HG02610 (cell line): ENCODE measurements around the gene EXOSC7.

Experiments used
- ATAC-seq: cut with Tn5 transposase; IDR thresholded peaks from one replicate; pipeline ENCODE4 v1.9.1; 2021; ENCODE audit warnings: mild to moderate bottlenecking, moderate library complexity; ENCODE audit not compliant: unreplicated experiment

The EXOSC7 gene

DNA sequence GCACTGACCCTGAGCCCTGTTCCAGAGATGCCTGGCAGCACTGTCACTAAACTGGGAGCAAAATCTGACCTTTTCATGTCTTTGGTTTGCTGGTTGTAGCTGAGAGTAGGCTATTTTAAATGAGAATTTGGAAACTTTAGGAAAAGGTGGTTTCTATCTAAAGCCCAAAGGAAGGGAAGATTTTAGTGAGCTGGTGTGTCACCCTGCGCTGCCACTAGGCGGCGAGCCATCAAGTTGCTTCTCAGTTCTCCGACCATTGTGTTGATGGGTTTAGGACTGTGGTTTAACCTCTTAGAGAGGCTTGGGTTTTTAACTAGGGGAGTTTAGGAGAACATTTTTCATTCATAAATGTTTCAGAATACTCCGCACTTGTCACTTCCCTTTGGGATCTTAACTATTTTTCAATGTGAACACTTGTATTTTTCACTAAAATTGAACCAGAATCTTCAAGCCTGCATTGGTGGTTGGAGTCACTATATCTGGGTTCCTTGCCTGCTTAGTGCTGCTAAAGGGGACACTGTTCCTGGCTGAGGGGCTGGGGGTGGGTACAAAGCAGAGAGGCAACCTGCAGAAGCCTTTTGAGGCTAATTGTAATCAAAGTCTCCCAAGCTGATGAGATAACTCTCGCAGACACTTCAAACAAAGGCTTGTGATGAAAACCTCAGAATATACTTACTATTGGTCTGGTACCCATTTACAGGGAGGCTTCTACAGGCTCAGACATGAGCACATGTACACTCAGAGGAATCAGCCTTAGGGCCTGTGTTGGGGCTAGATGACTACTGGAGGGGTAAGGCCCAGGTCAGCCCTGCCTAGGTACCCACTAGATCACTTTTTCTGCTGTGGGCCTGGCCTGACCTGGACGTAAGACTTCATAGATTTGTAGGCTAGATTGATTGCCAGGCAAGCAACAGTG is 16.8 kb downstream of the EXOSC7 start:
- no peak for ATAC-seq

DNA sequence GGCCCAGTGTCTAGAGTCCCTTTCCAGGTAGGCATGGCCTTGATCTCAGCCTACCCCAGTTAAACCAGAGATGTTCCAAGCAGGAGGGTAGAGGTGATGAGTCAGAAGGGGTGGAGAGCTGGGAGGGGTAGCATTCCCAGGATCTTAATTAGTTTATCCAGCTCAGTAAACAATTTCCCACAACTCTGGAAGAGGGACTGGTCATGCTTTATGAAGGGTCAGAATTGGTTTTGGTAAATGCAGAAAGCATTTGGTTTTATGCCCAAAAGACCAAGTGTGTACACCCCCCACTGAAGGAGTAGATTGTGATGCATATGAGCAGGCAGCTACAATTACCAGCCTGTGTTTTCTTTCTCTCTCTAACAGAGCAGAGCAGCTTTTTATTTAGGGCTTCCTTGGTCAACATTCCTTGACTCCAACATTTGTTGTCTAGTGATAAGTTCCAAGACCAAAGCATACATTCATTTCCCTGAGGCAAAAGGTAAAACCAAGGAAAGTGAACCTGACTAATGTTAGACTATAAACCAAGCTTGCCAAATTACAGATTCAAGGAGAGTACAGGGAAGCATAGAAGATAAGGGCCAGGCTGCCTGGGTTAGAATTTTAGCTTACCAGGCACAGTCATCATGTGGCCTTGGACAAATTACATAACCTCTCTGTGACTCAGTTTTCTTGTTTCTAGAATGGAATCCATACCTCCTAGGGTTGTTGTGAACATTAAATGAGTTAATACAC is 17.6 kb downstream of the EXOSC7 start:
- no peak for ATAC-seq

DNA sequence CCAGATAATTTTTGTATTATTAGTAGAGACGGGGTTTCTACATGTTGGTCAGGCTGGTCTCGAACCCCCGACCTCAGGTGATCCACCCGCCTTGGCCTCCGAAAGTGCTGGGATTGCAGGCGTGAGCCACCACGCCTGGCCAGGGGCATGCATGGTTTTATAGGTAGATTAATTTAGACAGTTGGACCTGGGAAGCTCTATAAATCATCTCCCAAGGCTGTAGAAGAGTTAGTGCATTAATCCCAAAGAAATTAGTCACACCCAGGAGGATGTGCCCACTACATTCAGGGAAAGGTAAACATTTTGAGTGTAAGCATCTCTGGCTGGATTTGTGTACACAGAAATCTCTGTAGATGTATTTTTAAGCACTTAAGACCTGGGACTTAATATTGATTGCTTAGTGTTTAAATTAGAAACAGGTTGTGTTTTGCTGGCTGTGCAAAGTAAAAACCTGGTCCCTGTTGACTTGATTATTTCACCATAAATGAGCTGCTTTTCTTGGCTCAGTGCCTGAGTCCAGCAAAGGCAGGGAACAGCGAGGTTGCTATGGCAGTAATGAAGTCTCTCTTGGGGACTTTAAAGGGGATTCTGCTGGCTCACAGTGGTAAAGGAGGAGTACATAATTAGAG is 19.2 kb downstream of the EXOSC7 start:
- ATAC-seq, result no peak

DNA sequence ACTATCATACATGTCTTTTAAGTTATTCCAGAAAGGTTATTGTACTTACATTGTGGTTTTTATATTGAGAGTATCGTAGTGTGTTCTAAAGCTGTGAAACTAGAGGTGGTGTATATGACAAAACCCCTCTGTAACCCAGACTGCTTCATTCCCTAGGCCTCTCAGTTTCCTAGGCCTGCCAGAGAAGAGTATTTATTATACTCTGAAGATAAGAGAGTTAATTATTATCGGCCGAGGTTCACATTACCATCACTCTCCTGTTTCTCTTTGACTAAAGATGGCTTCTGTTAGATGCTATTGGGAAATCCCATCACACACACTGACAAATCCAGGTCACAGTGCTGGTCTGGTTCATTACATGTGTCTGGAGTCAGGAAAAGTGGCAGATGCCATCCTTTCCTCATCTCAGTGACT is 20.5 kb downstream of the EXOSC7 start:
- ATAC-seq, result no peak

DNA sequence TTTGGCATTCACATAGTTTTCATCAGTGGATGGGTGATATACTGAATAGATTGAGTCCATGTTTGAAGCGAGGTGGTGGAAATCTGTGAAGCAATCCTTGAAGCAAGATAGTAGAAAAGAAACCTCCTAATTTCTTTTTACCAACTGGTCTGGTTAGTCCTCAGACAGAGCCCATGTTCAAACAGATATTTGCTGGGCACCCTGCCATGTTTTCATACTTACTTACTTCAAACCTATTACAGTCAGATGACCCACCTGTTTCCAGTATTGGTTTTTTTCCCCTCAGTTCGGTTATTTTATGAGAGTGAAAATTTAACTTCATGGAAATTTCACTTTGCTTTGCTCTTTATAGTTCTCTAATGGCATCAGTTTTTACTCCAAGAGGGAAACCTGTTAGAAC is 23.7 kb downstream of the EXOSC7 start:
- no peak for ATAC-seq

DNA sequence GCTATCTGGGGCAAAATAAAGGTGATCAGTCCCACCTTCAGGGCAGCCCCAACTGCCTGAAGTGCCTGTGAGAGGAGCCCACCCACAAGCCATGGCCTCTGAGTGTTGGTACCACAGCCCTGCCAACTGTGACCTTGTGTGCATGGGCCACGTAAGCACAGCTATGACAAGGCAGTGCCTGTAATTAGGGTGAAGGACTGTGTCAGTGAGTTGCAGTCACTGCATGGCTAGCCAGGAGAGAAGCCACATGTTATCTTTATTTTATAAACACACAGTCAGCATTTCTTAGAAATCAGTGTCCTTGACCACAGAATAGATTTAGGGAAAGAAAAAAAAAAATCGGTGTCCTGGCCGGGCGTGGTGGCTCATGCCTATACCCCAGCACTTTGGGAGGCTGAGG is 24.8 kb downstream of the EXOSC7 start:
- no peak for ATAC-seq

DNA sequence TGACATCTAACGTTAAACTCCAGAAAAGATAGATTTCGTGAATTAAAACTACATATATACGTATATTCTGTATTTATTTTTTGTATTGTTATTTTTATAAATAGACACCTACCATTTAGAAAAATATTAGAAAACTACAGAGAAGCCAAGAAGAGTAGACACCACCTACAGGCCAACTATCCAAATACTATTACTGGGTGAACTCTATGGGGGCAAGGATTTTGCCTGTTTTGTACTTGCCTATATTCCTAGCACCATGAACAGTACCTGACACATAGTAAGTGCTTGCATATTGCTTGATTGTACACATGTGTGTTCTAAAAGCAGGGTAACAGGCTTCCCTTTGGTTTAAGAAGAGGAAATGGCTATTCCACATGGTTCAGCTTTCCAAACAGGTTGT is 25.7 kb downstream of the EXOSC7 start:
- ATAC-seq, result no peak

DNA sequence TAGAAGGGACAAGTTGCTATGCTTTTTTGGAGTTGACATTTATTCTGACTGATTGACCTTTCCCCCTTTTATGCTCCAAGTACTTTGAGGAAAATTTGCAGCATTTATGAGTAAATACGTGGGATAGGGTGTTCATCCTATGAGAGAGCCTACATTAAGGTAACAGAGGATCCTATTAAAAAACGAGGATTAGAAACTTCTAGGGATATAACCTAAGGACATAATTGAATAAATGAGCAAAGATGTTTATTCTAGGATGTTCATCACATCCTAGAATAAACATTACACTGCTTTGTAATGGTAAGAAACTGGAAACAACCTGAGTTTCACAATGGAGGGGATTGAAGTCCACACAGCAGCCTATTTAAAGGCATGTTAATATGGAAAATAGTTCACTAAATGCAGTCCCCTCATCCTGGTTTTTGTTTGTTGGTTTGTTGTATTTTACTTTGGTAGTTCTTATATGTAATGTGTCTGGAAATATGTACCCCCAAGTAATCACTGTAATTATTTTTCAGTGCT is 26.2 kb downstream of the EXOSC7 start:
- ATAC-seq, result no peak

DNA sequence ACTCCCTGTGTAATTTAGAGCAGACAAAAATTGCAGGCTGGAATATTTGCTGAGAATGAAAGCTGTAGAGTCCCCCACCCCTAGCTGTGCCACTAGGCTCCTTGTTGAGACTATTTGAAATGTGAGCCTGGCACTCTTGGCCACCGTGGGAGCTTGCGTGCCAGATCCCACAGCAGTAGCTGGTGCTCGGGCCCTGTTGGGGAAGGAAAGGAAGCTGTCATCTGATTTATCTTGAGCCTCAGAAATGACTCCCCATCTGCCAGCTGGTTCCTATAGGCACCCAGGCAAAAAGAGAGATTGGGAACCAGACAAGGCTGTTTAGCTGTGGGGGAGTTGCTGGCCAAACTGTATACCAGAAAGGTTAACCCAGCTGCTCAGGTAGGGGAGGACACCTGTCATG is 26.7 kb downstream of the EXOSC7 start:
- ATAC-seq, result no peak

DNA sequence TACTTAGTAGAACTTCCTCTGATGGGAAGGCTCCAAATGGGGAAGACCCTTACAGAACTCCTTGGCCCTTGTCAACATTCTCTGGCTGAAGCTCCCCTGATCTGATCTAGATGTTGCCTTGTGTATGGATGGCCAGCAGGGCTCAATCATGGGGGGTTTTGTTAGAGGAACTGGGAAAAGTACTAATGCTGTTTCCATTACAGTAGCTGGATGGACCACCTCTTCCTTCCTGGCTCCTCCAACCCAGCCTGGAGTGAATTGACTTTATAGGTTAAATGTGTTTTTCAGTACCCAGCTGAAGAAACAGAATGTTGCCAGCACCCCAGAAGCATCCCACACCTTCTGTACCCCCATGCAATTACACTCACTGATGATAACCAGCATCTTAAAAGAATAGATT is 27.4 kb downstream of the EXOSC7 start:
- ATAC-seq, result no peak

DNA sequence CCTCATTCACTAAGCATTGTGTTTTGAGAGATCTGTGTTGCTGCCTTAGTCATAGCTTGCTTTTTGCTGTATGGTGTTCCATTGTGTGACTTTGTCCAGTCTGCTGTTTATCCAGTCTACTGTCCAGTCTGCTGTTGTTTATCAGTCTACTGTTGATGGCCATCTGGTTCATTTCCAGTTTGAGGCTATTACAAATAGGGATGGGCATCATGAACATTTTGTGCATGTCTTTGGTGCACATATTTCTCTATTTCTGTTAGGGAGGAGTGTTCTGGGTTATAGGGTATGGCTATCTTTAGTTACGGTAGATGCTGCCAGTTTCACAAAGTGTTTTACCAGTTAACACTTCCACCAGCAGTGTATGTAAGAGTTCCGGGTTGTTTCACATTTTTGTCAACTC is 27.8 kb downstream of the EXOSC7 start:
- no peak for ATAC-seq

DNA sequence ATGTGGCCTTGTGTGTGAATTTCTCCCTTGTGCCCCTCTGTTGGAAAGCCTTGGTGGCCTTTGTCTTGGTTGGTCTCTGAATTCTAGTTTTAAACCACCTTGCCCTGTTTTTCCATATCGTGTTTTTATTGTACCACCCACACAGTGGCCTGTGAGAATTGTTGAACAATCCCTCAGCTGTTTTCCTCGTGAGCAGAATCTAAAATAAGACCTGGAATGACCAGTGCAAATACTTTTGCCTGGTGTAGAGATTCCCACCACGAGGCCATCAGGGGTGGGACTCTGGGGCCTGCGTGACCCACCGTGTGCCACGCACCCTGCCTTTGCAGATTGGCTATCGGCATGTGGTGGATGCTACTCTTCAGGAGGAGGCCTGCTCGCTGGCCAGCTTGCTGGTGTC is 31.0 kb downstream of the EXOSC7 start:
- ATAC-seq, result no peak

DNA sequence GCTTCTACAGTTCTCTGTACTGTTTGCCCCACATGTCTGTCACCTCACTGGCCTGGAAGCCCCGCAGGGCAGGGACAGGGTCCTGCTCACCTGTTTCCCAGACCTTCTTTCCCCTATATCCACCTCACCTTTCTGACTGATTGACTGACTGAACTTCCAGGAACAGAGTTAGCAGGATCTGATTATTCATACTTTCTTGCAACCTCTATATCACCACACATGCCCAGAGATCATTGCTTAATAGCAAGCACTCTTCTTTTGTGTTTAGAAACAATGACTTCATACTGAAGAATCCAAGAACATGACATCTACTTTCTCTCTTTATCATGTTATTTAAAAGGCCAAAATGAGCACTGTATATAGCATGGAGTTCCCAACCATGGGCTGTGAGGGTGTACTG is 32.1 kb downstream of the EXOSC7 start:
- no peak for ATAC-seq

DNA sequence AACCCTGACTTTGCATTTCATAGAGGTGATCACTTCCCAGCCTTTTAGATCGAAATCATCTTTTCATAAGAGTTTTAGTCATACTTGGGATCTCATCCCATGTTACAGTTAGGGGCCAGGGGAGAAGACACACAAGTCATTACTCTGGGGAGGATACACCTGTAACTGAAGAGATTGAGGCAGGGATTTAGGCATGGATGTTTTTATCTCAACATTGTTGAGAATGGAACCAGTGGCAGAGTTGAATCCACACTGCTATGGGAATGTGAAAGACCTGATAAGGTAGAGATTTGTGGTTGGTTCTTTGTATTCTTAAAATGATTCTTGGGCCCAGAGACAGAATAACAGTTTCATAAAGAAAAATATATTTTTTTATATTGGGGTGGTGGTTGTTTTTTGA is 33.8 kb downstream of the EXOSC7 start:
- ATAC-seq, result no peak

DNA sequence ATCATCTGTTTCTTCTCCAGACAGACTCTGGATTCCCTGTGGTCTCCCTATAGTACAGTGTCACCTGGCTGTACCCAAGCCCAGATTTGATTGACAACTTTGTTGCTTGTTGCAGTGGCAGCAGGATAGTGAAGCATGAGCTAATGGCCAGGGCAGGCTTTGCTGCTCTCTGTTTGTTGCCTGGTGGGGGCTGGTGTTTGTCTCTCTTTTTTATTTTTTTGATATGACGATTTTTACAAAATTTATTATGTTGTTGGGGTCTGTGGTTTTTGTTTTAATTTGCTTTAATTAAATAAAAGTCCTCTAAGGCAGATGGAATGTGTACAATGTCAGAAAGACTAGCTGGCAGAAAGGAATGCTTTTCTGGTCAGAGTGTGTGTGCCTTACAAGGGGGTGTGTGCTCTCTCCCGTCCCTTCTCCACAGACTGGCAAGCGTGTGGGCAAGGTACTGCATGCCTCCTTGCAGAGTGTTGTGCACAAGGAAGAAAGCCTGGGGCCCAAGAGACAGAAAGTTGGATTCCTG is 34.8 kb downstream of the EXOSC7 start:
- no peak for ATAC-seq

DNA sequence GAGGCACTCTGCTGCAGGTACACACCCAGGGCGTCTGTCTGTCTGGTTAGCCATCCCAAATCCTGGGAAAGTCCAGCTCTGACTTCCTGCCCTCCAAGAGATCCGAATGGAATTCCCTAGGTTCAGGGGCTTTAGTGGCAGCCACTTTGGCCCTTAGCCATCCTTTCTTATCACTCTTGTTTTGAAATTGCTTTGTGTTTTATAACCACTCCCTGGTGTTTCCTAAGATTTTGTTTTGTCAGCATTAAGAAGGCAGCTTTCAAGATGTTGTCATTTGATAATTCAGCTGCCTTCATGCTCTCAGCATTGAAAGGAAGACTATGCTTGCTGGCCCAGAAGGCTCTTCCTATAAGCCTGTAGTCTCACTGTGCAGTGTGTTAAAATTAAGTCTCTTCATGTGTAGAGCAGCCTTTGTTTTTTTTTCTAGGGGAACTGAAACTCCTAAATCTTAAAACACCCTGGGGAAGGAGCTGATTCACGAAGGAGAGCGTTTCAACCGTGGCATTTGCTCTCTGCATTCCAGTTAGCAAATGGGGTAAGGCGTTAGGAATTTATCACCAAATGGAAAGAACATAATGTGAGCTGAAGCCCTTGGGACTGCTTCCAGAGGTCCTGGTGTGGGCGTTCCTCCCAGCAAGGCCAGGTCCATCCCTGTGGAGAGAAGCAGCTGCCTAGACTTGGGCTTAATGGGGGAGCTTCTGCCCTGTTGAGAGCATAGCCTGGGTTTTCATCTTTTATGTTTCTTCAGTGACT is 35.9 kb downstream of the EXOSC7 start:
- ATAC-seq, result peak; percentile 48

DNA sequence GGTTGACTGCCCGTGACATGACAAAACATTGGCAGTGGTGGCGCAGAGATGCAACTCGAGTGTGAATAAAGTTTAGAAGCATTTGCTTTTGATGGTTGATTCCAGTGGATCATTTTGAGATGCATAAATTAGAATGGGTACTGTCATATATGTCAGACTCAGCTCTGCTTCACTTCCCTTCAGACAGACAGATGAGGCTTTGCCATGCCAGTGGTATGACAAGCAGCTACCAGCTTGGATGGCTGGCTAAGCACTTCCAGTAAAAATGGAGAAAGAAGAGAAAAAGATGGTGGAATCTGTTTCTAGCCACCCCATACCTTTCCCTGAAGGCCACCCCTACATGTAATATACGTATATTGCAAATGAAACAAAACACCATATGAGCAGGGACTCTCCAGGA is 36.5 kb downstream of the EXOSC7 start:
- ATAC-seq, result no peak

DNA sequence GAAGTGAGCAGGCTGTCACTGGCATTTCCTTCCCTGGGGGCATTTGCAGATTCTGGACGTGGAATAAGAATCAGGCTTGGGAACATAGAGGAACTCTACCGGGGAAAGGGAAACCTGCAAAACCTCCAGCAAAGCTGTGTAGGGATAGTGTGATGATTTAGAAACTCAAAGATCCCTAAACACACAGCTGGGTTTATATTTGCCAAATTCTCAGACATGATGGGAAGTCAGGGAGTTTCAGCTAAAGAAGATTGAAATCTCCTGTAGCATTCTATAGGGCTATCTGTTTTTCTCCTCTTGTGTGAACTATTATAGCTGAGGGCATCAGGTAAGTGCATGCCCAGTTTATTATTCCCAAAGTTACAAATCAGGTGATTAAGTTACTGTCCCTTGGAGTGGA is 40.9 kb downstream of the EXOSC7 start:
- no peak for ATAC-seq

DNA sequence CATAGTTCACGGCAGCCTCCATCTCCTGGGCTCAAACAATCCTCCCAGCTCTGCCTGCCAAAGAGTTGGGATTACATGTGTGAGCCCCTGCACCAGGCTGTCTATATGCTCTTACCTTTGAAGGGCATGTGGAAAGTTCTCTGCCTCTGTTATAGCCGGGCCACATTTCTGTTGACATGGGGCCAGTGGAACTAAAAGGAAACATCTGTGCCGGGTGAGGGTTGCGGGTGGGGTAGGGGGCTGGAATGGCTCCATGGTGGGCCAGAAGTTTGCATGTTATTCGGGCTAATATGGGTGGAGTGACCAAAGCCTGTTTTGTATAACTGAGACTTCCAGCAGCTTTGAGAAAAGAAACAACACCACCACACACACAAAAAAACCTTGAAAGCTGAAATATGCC is 41.8 kb downstream of the EXOSC7 start:
- ATAC-seq, result no peak

DNA sequence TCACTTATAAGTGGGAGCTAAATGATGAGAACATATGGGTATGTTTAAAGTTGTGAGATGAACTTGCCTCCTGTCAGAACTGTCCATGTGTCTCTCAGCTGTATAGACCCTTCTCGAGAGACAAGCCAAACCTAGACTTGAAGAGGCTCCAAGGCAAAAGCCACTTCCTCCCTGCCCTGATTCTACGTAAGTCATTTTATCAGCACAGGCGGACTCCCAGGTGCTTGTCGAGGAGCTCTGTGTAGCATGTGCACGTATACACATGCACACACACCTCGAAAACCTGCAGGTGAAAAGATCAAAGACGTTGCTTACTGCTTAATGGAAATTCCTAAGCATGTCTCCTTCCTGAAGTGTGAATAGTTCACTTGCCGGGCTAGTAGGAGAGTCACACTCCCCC is 44.5 kb downstream of the EXOSC7 start:
- no peak for ATAC-seq
